Ascending aorta (tissue), 2 donors: ENCODE data around the gene MALRD1. TPM values are rescaled to one million over a fixed set of nuclear protein-coding genes. Genes with fewer than 3 reads are reported as not detected.

ENCODE experiments used
- DNase-seq, 2 donors: peaks; one replicate each; pipeline ENCODE4 v3.0.0-alpha.2; 2019; ENCODE audit warnings: low spot score in 2 of 2
- H3K27ac ChIP-seq, 2 donors: fragments of 200-600 bp; sonication (generic); one replicate each; pipeline ENCODE4 v1.5.1; 2016 to 2017; ENCODE audit warnings: mild to moderate bottlenecking in 1 of 2
- H3K27me3 ChIP-seq: fragments of 200-600 bp; sonication (generic); one replicate; pipeline ENCODE4 v1.5.1; 2017
- H3K36me3 ChIP-seq, 2 donors: fragments of 200-600 bp; sonication (generic); one replicate each; pipeline ENCODE4 v1.5.1; 2016
- H3K4me1 ChIP-seq, 2 donors: fragments of 200-600 bp; sonication (generic); one replicate each; pipeline ENCODE4 v1.5.1; 2016 to 2017; ENCODE audit warnings: mild to moderate bottlenecking in 1 of 2
- H3K4me3 ChIP-seq, 2 donors: fragments of 200-600 bp; sonication (generic); one replicate each; pipeline ENCODE4 v1.5.1; 2016 to 2017; ENCODE audit warnings: mild to moderate bottlenecking in 1 of 2
- H3K9me3 ChIP-seq, 2 donors: fragments of 200-600 bp; sonication (generic); one replicate each; pipeline ENCODE4 v1.5.1; 2016
- intact Hi-C: fragments of 100-400 bp; cut with DNase I; formaldehyde crosslinking; loops from one replicate; pipeline ENCODE4 v1.15.1; 2023
- total RNA-seq: library from RNA; depleted of rRNA; stranded (reverse); fragments of >200 nt; gene quantifications from one replicate; pipeline ENCODE4 v1.1.0, GENCODE V29; 2016
- TF ChIP-seq, protein P1 (sequence below), 3 experiments: fragments of 200-600 bp in 2 of 3; fragments of 450-650 bp in 1 of 3; sonication (generic) in 2 of 3; IDR thresholded peaks; one replicate each; pipeline ENCODE4 v1.5.1; 2016 to 2019; ENCODE audit warnings: antibody characterized with exemption in 3 of 3, mild to moderate bottlenecking in 1 of 3, moderate library complexity in 1 of 3

Gene MALRD1
- total RNA-seq, 1 donor from 2014 or later: not detected

DNA sequence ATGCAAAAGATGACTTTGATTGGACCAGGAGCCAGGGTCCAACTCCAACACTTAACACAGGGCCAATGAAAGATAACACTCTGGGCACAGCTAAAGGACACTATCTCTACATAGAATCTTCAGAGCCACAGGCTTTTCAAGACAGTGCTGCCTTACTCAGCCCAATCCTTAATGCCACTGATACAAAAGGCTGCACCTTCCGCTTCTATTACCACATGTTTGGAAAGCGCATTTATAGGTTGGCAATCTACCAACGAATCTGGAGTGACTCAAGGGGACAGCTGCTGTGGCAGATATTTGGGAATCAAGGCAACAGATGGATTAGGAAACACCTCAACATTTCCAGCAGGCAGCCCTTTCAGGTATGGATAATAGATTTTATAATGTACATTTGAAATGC lies 160.7 kb downstream of the MALRD1 start:
- TF ChIP-seq, protein P1, sequence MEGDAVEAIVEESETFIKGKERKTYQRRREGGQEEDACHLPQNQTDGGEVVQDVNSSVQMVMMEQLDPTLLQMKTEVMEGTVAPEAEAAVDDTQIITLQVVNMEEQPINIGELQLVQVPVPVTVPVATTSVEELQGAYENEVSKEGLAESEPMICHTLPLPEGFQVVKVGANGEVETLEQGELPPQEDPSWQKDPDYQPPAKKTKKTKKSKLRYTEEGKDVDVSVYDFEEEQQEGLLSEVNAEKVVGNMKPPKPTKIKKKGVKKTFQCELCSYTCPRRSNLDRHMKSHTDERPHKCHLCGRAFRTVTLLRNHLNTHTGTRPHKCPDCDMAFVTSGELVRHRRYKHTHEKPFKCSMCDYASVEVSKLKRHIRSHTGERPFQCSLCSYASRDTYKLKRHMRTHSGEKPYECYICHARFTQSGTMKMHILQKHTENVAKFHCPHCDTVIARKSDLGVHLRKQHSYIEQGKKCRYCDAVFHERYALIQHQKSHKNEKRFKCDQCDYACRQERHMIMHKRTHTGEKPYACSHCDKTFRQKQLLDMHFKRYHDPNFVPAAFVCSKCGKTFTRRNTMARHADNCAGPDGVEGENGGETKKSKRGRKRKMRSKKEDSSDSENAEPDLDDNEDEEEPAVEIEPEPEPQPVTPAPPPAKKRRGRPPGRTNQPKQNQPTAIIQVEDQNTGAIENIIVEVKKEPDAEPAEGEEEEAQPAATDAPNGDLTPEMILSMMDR (IDR thresholded peaks at IDR 0.05): no peak
- Histone ChIP-seq H3K36me3 (no peaks in the 10 kb centered on the region), H3K27me3 (no peaks in the 10 kb centered on the region), H3K4me1 (no peaks in the 10 kb centered on the region), H3K9me3 (no peaks in the 10 kb centered on the region), H3K27ac (no peak overlapping the region), H3K4me3 (no peak overlapping the region)
- intact Hi-C loops: no loop called here
- no peak for DNase-seq

DNA sequence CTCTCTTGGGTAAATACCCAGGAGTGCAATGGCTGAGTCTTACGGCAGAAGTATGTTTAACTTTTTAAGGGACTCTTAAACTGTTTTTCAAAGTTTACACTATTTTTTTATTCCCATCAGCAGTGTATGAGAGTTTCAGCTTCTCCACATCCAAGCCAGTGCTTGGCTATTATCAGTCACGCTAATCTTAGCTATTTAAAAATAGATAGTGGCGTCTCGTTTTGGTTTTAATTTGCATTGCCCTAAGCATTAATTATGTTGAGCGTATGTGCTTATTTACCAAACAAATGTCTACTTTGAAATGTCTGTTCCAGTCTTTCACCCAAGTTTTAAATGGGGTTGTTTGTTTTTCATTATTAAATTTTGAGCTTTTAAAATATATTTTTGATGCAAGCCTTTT lies 164.0 kb downstream of the MALRD1 start:
- TF ChIP-seq, protein P1 (IDR thresholded peaks at IDR 0.05): no peak
- Histone ChIP-seq H3K27me3 (no peaks in the 10 kb centered on the region), H3K4me3 (no peak overlapping the region), H3K9me3 (no peaks in the 10 kb centered on the region), H3K4me1 (no peaks in the 10 kb centered on the region), H3K27ac (no peak overlapping the region), H3K36me3 (no peaks in the 10 kb centered on the region)
- no peak for DNase-seq
- intact Hi-C loops: no loop called here

DNA sequence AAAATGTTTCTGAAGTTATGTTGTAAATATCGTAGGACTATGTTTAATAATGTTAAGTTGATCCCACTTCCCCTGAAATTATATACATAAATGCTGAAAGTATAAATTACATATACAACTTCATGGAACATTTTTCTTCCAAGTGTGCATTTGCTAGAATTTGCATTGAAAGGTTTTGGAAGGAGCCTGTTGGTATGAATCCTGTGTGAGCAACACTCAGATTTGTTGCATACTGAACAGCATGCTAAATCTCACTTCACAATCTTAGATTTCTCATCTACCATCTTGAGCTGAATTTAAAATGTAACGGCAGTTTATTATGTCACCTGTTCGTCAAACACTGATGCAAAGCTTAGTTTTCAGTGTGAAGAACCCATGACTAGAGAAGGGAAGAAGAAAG lies 172.6 kb downstream of the MALRD1 start:
- Histone ChIP-seq H3K27ac (no peak overlapping the region), H3K4me3 (no peak overlapping the region), H3K9me3 (no peaks in the 10 kb centered on the region), H3K4me1 (no peaks in the 10 kb centered on the region), H3K36me3 (no peaks in the 10 kb centered on the region), H3K27me3 (no peaks in the 10 kb centered on the region)
- TF ChIP-seq, protein P1 (IDR thresholded peaks at IDR 0.05): no peak
- intact Hi-C loops: no loop called here
- DNase-seq: no peak

DNA sequence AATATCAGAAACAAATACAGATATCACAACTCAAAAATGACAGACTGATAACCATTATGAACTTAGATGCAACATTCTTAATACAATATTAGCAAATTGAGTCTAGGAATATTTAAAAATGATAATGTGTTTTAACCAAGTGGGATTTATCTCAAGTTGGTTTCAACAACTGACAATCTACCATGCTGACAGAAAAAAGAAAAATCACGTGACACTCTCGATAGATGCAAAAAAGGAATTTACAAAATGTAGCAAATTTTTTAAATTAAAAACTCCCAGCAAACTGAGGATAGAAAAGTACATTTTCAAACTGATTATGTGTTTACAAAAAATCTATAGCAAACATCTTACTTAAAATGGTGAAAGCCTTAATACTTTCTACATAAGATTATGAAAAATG lies 177.4 kb downstream of the MALRD1 start:
- TF ChIP-seq, protein P1 (IDR thresholded peaks at IDR 0.05): no peak
- intact Hi-C loops: no loop called here
- Histone ChIP-seq H3K36me3 (no peaks in the 10 kb centered on the region), H3K4me1 (no peaks in the 10 kb centered on the region), H3K27me3 (no peaks in the 10 kb centered on the region), H3K4me3 (no peak overlapping the region), H3K9me3 (no peaks in the 10 kb centered on the region), H3K27ac (no peak overlapping the region)
- DNase-seq: no peak

DNA sequence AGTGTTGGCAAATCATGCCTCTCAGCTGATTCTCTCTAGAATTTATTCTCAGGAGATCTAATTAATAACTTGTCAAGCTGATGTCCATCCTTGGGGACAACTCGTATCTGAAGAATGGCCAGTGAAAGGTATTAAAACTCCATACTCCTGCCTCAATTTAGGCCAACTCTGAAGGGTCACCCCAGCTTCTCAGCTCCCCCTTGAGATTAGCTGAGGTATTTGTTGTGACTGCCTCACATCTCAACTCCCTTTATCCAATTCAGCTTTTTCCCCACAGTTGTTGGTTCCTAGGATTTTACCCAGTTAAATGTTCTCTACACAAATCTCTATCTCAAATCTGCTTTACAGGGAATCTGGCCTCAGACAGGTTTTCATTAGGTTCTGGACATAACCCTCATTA lies 182.4 kb downstream of the MALRD1 start:
- H3K27ac ChIP-seq: no peak overlapping the region
- no peaks in the 10 kb centered on the region for H3K36me3 ChIP-seq
- no peak for DNase-seq
- no peaks in the 10 kb centered on the region for H3K27me3 ChIP-seq
- intact Hi-C loops: no loop called here
- H3K9me3 ChIP-seq: peaks cover 0 to 6% of the 10 kb centered on the region in 2 donors
- no peak overlapping the region for H3K4me3 ChIP-seq
- H3K4me1 ChIP-seq: no peaks in the 10 kb centered on the region
- TF ChIP-seq, protein P1 (IDR thresholded peaks at IDR 0.05): no peak
